Colonic mucosa (tissue), 4 donors: ENCODE results near the gene NR1D1. TPM values are rescaled to one million over a fixed set of nuclear protein-coding genes. Genes with fewer than 3 reads are reported as not detected.

ENCODE experiments used
- DNase-seq: peaks from one replicate; pipeline ENCODE4 v3.0.0-alpha.2; 2020
- H3K27ac ChIP-seq: fragments of 200-600 bp; one replicate; pipeline ENCODE4 v1.8.0; 2021
- H3K27me3 ChIP-seq: fragments of 200-600 bp; one replicate; pipeline ENCODE4 v1.8.0; 2021
- H3K36me3 ChIP-seq: fragments of 200-600 bp; one replicate; pipeline ENCODE4 v1.8.0; 2021
- H3K4me1 ChIP-seq: fragments of 200-600 bp; one replicate; pipeline ENCODE4 v1.8.0; 2021; ENCODE audit warnings: mild to moderate bottlenecking
- H3K4me3 ChIP-seq: fragments of 200-600 bp; one replicate; pipeline ENCODE4 v1.8.0; 2021
- H3K9ac ChIP-seq, 2 donors: one replicate each; pipeline ENCODE4 v1.7.0; 2013; ENCODE audit warnings: control low read depth in 2 of 2, low read depth in 2 of 2, low read length in 2 of 2
- H3K9me3 ChIP-seq: fragments of 200-600 bp; one replicate; pipeline ENCODE4 v1.8.0; 2021
- intact Hi-C: fragments of 100-400 bp; cut with DNase I; formaldehyde crosslinking; loops from one replicate; pipeline ENCODE4 v1.14.1; 2022
- total RNA-seq, 2 donors: library from RNA; stranded (reverse); fragmentation: NEBNext Ultra II Directional in 1 of 2; extraction: Animal tissue kit (Norgen Biotek cat#: 25700) in 1 of 2; gene quantifications; one replicate each; pipeline ENCODE4 v1.2.1, GENCODE V29; 2021
- TF ChIP-seq, protein P1 (sequence below): fragments of 200-600 bp; IDR thresholded peaks from one replicate; pipeline ENCODE4 v1.8.0; 2022; ENCODE audit warnings: antibody characterized with exemption, mild to moderate bottlenecking
- donor health status: healthy.
- donor health status: DM: no; HTN: no; CAD: no.
- donor health status: DM: no; HTN: no; CAD: no.

Gene NR1D1
- total RNA-seq, 2 donors from 2014 or later: 4.8 to 18.8 TPM

DNA sequence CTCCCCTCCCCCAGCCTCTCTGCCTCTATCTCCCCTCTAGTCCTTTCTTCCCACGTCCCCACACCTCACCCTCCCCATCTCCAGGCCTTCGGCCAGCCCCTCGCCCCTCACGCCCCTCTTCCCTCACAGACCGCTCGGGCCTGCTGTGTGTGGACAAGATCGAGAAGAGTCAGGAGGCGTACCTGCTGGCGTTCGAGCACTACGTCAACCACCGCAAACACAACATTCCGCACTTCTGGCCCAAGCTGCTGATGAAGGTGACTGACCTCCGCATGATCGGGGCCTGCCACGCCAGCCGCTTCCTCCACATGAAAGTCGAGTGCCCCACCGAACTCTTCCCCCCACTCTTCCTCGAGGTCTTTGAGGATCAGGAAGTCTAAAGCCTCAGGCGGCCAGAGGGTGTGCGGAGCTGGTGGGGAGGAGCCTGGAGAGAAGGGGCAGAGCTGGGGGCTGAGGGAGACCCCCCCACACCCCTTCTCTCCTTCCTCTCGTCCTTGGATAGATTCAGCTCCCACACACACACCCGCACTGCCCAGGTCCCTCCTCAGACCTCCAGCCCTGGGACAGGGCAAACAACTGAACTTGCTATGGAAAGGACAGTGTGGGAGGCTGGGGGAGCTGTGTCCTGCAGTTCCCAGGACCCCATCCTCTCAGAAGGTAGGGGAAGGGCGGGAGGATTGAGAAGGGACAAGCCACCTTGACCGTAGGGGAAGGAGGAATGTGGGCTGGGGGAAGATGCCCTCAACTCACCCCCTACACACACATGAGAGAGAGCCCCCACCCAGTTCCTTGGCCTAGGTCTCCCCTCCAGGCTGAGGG, 11.1 kb downstream of the NR1D1 start:
- Histone ChIP-seq H3K9ac (no peak overlapping the region), H3K4me1 (no peaks in the 10 kb centered on the region), H3K36me3 (peaks cover 8% of the 10 kb centered on the region), H3K27me3 (no peaks in the 10 kb centered on the region), H3K9me3 (no peaks in the 10 kb centered on the region), H3K27ac (no peak overlapping the region), H3K4me3 (no peak overlapping the region)
- no peak for DNase-seq
- TF ChIP-seq, protein P1, sequence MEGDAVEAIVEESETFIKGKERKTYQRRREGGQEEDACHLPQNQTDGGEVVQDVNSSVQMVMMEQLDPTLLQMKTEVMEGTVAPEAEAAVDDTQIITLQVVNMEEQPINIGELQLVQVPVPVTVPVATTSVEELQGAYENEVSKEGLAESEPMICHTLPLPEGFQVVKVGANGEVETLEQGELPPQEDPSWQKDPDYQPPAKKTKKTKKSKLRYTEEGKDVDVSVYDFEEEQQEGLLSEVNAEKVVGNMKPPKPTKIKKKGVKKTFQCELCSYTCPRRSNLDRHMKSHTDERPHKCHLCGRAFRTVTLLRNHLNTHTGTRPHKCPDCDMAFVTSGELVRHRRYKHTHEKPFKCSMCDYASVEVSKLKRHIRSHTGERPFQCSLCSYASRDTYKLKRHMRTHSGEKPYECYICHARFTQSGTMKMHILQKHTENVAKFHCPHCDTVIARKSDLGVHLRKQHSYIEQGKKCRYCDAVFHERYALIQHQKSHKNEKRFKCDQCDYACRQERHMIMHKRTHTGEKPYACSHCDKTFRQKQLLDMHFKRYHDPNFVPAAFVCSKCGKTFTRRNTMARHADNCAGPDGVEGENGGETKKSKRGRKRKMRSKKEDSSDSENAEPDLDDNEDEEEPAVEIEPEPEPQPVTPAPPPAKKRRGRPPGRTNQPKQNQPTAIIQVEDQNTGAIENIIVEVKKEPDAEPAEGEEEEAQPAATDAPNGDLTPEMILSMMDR: no peak
- intact Hi-C loops: loop anchor here (5.0 kb wide), 1 partner anchor 77 kb away; no protein-coding TSS in a partner anchor

DNA sequence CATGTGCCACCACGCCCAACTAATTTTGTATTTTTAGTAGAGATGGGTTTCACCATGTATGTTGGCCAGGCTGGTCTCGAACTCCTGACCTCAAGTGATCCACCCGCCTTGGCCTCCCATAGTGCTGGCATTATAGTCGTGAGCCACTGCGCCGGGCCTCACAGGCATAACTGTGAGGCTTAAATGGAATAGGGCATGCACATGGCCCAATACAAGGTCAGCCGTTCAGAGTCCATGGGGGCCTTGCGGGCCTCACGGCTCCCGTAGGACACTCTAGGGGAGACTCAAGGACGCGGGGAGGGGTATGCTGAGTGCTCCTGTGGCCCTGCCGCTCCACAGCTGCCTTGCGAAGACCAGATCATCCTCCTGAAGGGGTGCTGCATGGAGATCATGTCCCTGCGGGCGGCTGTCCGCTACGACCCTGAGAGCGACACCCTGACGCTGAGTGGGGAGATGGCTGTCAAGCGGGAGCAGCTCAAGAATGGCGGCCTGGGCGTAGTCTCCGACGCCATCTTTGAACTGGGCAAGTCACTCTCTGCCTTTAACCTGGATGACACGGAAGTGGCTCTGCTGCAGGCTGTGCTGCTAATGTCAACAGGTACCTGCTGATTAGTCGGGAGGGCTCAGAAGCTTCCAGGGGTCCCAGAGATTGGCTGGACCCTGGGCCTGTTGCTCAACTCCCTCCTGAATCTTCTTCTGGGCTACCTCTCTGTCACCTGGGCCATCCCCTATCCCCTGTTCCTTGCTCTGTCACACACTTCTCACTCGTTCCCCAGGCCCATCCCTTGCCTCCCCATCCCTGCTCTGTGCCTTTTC, 12.3 kb downstream of the NR1D1 start:
- TF ChIP-seq, protein P1: no peak
- Histone ChIP-seq H3K9ac (no peak overlapping the region), H3K9me3 (no peaks in the 10 kb centered on the region), H3K4me1 (no peaks in the 10 kb centered on the region), H3K27me3 (no peaks in the 10 kb centered on the region), H3K36me3 (no peaks in the 10 kb centered on the region), H3K4me3 (no peak overlapping the region), H3K27ac (no peak overlapping the region)
- intact Hi-C loops: loop anchor here (5.0 kb wide), 1 partner anchor 76 kb away; no protein-coding TSS in a partner anchor
- DNase-seq: no peak

- H3K36me3 ChIP-seq: no peaks in the 10 kb centered on the region
- H3K27ac ChIP-seq: no peak overlapping the region
- no peaks in the 10 kb centered on the region for H3K9me3 ChIP-seq
- H3K4me1 ChIP-seq: no peaks in the 10 kb centered on the region
- TF ChIP-seq, protein P1: no peak
- peak overlapping the region in 1 of 2 donors; percentile 2 for H3K9ac ChIP-seq
- intact Hi-C loops: loop anchor here (5.0 kb wide), 1 partner anchor 75 kb away; no protein-coding TSS in a partner anchor
- no peaks in the 10 kb centered on the region for H3K27me3 ChIP-seq
- no peak for DNase-seq
- H3K4me3 ChIP-seq: no peak overlapping the region
Observed at GRCh38 chr17:40087049-40087794, 13.2 kb downstream of the NR1D1 start.

DNA sequence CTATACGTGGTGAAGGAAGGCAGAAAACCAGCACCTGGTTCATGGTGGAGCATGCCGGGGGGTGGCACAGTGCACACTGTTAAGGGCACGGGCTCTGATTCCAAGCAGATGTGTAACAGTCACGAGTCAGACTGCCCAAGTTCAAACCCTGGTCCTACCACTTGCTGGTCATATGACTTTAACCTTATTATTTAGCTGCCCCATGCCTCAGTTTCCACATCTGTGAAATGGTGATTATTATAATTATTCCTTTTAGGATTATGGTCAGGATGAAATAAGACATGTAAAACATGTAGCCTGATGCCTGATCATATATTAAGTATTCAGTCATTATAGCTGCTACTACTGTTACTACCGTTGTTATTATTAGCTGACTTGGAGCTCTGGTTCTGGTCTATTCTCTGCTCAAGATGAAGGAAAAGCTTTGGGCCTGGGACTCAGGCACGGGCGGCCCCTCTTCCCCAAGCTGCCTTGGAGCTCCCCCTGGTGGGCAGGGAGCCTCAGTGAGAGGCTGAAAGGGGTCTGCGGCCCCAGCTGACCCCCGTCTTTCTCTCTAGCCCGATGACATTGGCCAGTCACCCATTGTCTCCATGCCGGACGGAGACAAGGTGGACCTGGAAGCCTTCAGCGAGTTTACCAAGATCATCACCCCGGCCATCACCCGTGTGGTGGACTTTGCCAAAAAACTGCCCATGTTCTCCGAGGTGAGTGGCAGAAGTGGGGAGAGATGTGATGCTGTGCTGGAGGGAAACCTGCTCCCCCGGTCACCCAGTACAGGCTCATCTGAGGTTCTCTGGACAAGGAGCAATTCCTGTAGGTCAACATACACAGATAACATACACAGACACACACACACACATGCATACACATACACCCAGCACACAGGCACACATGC, 14.0 kb downstream of the NR1D1 start:
- Histone ChIP-seq H3K4me1 (no peaks in the 10 kb centered on the region), H3K36me3 (no peaks in the 10 kb centered on the region), H3K4me3 (no peak overlapping the region), H3K27me3 (no peaks in the 10 kb centered on the region), H3K27ac (no peak overlapping the region), H3K9me3 (no peaks in the 10 kb centered on the region), H3K9ac (no peak overlapping the region)
- intact Hi-C loops: loop anchor here (5.0 kb wide), 1 partner anchor 74 kb away; no protein-coding TSS in a partner anchor
- TF ChIP-seq, protein P1: peak; percentile 78
- DNase-seq: no peak
